IMR-90 (cell line): ENCODE results near the gene STAM. TPM values are rescaled to one million over a fixed set of nuclear protein-coding genes. Genes with fewer than 3 reads are reported as not detected.

ENCODE experiments used
- ATAC-seq: fragments of 200-7000 bp; cut with Tn5 transposase; 2 replicates; pipeline ENCODE4 v1.9.1; 2020; ENCODE audit warnings: low read depth, mild to moderate bottlenecking, moderate library complexity
- BruUV-seq: library from RNA; stranded (reverse); fragments of 400-500 nt; replicated peaks from 2 replicates; lab custom pipeline; 2021; lab: Mats Ljungman, UMichigan
- CTCF ChIA-PET: fragments of 300-600 bp; formaldehyde crosslinking; extraction: SDS; loops from one replicate; lab custom pipeline; 2021; ENCODE audit warnings: antibody characterized with exemption; lab: Yijun Ruan, JAX
- POLR2A ChIA-PET: fragments of 300-600 bp; sonication (Branson Sonifier 250); formaldehyde crosslinking; loops from one replicate; lab custom pipeline; 2022; ENCODE audit warnings: antibody characterized with exemption; ENCODE audit not compliant: unreplicated experiment; lab: Charles Lee
- DNase-seq: peaks from one replicate; pipeline ENCODE4 v3.0.0; 2013
- H2AFZ ChIP-seq: replicated peaks from 2 replicates; pipeline ENCODE3; 2013; ENCODE audit warnings: low read length, mild to moderate bottlenecking; ENCODE audit not compliant: poor library complexity
- H2AK5ac ChIP-seq: 2 replicates; pipeline ENCODE4 v1.6.1; 2013; ENCODE audit warnings: low read depth, low read length, inconsistent platforms
- H2AK9ac ChIP-seq: replicated peaks from 2 replicates; pipeline ENCODE3; 2013; ENCODE audit warnings: mild to moderate bottlenecking, low read depth, low read length, moderate library complexity; ENCODE audit not compliant: poor library complexity
- H2BK120ac ChIP-seq: 2 replicates; pipeline ENCODE4 v1.6.1; 2013; ENCODE audit warnings: low read depth, low read length, inconsistent platforms
- H2BK15ac ChIP-seq: 3 replicates; pipeline ENCODE4 v1.6.1; 2013; ENCODE audit warnings: low read depth, low read length, inconsistent platforms
- H2BK20ac ChIP-seq: 2 replicates; pipeline ENCODE4 v1.6.1; 2013; ENCODE audit warnings: low read depth, mild to moderate bottlenecking, inconsistent platforms, low read length, moderate library complexity
- H2BK5ac ChIP-seq: 2 replicates; pipeline ENCODE4 v1.6.1; 2013; ENCODE audit warnings: mild to moderate bottlenecking, low read depth, low read length, inconsistent platforms; ENCODE audit not compliant: poor library complexity, severe bottlenecking
- H3K14ac ChIP-seq: replicated peaks from 2 replicates; pipeline ENCODE4 v1.6.1; 2013; ENCODE audit warnings: low read depth, low read length, inconsistent platforms
- H3K18ac ChIP-seq: 2 replicates; pipeline ENCODE4 v1.6.1; 2013; ENCODE audit warnings: low read depth, low read length, control low read depth
- H3K23ac ChIP-seq: 2 replicates; pipeline ENCODE4 v1.6.1; 2013; ENCODE audit warnings: low read depth, low read length, inconsistent platforms
- H3K27ac ChIP-seq: 2 replicates; pipeline ENCODE4 v1.5.1; 2013; ENCODE audit warnings: mild to moderate bottlenecking, control low read depth, low read length; ENCODE audit not compliant: insufficient read depth
- H3K27me3 ChIP-seq: 2 replicates; pipeline ENCODE4 v1.6.1; 2013; ENCODE audit warnings: low read length; ENCODE audit not compliant: control insufficient read depth, insufficient read depth
- H3K36me3 ChIP-seq: 2 replicates; pipeline ENCODE4 v1.6.1; 2013; ENCODE audit warnings: low read length, mixed read lengths; ENCODE audit not compliant: control insufficient read depth, insufficient read depth
- H3K4ac ChIP-seq: 2 replicates; pipeline ENCODE4 v1.6.1; 2013; ENCODE audit warnings: low read depth, low read length, inconsistent platforms
- H3K4me1 ChIP-seq: 2 replicates; pipeline ENCODE4 v1.6.1; 2013; ENCODE audit warnings: low read length, mixed read lengths; ENCODE audit not compliant: control insufficient read depth, insufficient read depth
- H3K4me2 ChIP-seq: 2 replicates; pipeline ENCODE4 v1.6.1; 2013; ENCODE audit warnings: low read depth, mild to moderate bottlenecking, control low read depth, low read length, moderate library complexity
- H3K4me3 ChIP-seq: 2 replicates; pipeline ENCODE4 v1.5.1; 2013; ENCODE audit warnings: low read depth, mild to moderate bottlenecking, control low read depth, low read length, moderate library complexity; ENCODE audit not compliant: insufficient read depth
- H3K56ac ChIP-seq: 2 replicates; pipeline ENCODE4 v1.6.1; 2013; ENCODE audit warnings: low read length, inconsistent platforms; ENCODE audit not compliant: insufficient read depth; ENCODE audit errors: extremely low read depth
- H3K79me1 ChIP-seq, 2 experiments: 2 replicates each; pipeline ENCODE4 v1.6.1; 2013; ENCODE audit warnings: low read length in 2 of 2, inconsistent platforms in 1 of 2, low read depth in 1 of 2
- H3K9ac ChIP-seq: 2 replicates; pipeline ENCODE4 v1.6.1; 2013; ENCODE audit warnings: low read depth, low read length, control low read depth
- H3K9me1 ChIP-seq: 2 replicates; pipeline ENCODE4 v1.6.1; 2013; ENCODE audit warnings: low read length, inconsistent platforms; ENCODE audit not compliant: insufficient read depth
- H3K9me3 ChIP-seq: 2 replicates; pipeline ENCODE4 v1.6.1; 2013; ENCODE audit warnings: low read length; ENCODE audit not compliant: control insufficient read depth, insufficient read depth
- H4K20me1 ChIP-seq: 2 replicates; pipeline ENCODE4 v1.6.1; 2013; ENCODE audit warnings: low read length, inconsistent platforms; ENCODE audit not compliant: insufficient read depth
- H4K5ac ChIP-seq: 2 replicates; pipeline ENCODE4 v1.6.1; 2013; ENCODE audit warnings: mild to moderate bottlenecking, low read depth, low read length, control low read depth
- H4K8ac ChIP-seq, 2 experiments: 2 replicates each; pipeline ENCODE4 v1.6.1; 2013; ENCODE audit warnings: low read depth in 2 of 2, low read length in 2 of 2, control low read depth in 1 of 2, inconsistent platforms in 1 of 2
- H4K91ac ChIP-seq: 2 replicates; pipeline ENCODE4 v1.6.1; 2013; ENCODE audit warnings: low read depth, low read length, inconsistent platforms; ENCODE audit not compliant: insufficient read depth
- BHLHE40 ChIP-seq: fragments of 150-350 bp; IDR thresholded peaks from 2 replicates; pipeline ENCODE4 v1.6.1; 2016; ENCODE audit warnings: mild to moderate bottlenecking, low read depth, low read length
- CEBPB ChIP-seq: IDR thresholded peaks from 2 replicates; pipeline ENCODE4 v1.6.1; 2012; ENCODE audit warnings: low read depth, low read length, improper control_type of control experiment
- CHD1 ChIP-seq: IDR thresholded peaks from 2 replicates; pipeline ENCODE4 v1.6.1; 2012; ENCODE audit warnings: low read depth, low read length, improper control_type of control experiment
- CTCF ChIP-seq: conservative IDR thresholded peaks from 2 replicates; pipeline ENCODE4 v1.5.1; 2012; ENCODE audit warnings: mild to moderate bottlenecking, low read depth, low read length, improper control_type of control experiment
- ELK1 ChIP-seq: fragments of 150-350 bp; IDR thresholded peaks from 2 replicates; pipeline ENCODE4 v1.6.1; 2016; ENCODE audit warnings: low read depth, mild to moderate bottlenecking, low read length, moderate library complexity, borderline replicate concordance
- FOS ChIP-seq: fragments of 150-350 bp; IDR thresholded peaks from 2 replicates; pipeline ENCODE4 v1.6.1; 2016; ENCODE audit warnings: low read depth, low read length
- MAZ ChIP-seq: IDR thresholded peaks from 2 replicates; pipeline ENCODE4 v1.6.1; 2012; ENCODE audit warnings: low read depth, mild to moderate bottlenecking, low read length, improper control_type of control experiment, moderate library complexity, borderline replicate concordance
- MXI1 ChIP-seq: IDR thresholded peaks from 2 replicates; pipeline ENCODE4 v1.6.1; 2012; ENCODE audit warnings: low read depth, mild to moderate bottlenecking, low read length, moderate library complexity, borderline replicate concordance
- NFE2L2 ChIP-seq: fragments of 150-350 bp; IDR thresholded peaks from 2 replicates; pipeline ENCODE4 v1.6.1; 2016; ENCODE audit warnings: low read depth, mild to moderate bottlenecking, low read length
- POLR2A ChIP-seq: IDR thresholded peaks from 2 replicates; pipeline ENCODE4 v1.6.1; 2012; ENCODE audit warnings: mild to moderate bottlenecking, low read depth, low read length
- RAD21 ChIP-seq: IDR thresholded peaks from 2 replicates; pipeline ENCODE4 v1.6.1; 2012; ENCODE audit warnings: low read length, improper control_type of control experiment
- RCOR1 ChIP-seq: IDR thresholded peaks from 2 replicates; pipeline ENCODE4 v1.6.1; 2012; ENCODE audit warnings: mild to moderate bottlenecking, low read length, improper control_type of control experiment; ENCODE audit not compliant: insufficient replicate concordance
- USF2 ChIP-seq: fragments of 150-350 bp; IDR thresholded peaks from 2 replicates; pipeline ENCODE4 v1.6.1; 2017; ENCODE audit warnings: mild to moderate bottlenecking, antibody characterized with exemption, low read length, low read depth
- WGBS, 2 experiments: methylation state at CpG; one replicate each; pipeline versions ENCODE4 v1.1.5 to v1.1.7; 2013; ENCODE audit warnings: missing lambda C conversion rate in 2 of 2; ENCODE audit not compliant: insufficient read length in 1 of 2; ENCODE audit errors: extremely low coverage in 2 of 2; 5-methylcytosine and 5-hydroxymethylcytosine counted together
- dilution Hi-C: fragments of 300-500 bp; cut with HindIII; formaldehyde crosslinking; loops from one replicate; pipeline ENCODE4 v1.14.3; 2018; ENCODE audit warnings: low sequenced_read_pairs; ENCODE audit not compliant: unreplicated experiment
- in situ Hi-C: fragments of 300-500 bp; cut with MboI; formaldehyde crosslinking; loops from 3 replicates; pipeline ENCODE4 v1.14.3; 2019; ENCODE audit warnings: low sequenced_read_pairs, inconsistent platforms, mixed read lengths
- intact Hi-C: fragments of 100-400 bp; cut with micrococcal nuclease; formaldehyde crosslinking; loops from 2 replicates; pipeline ENCODE4 v1.10.0; 2022
- polyA plus RNA-seq, 3 experiments: library from polyadenylated mRNA; depleted of rRNA; stranded (reverse); fragments of >200 nt; gene quantifications; 2 replicates each; pipeline ENCODE4 v1.2.3, GENCODE V29; 2012; ENCODE audit warnings: low replicate concordance in 1 of 3
- total RNA-seq: library from RNA; depleted of rRNA; stranded (reverse); fragments of >200 nt; gene quantifications from 2 replicates; pipeline ENCODE4 v1.2.3, GENCODE V29; 2012

Gene STAM
- total and polyA plus RNA-seq, 2 of the 4 experiments (the other 2 are of a cell fraction), result 22.9 to 23.3 TPM

GRCh38 chr10:17744341-17744861, 100.5 kb downstream of the STAM start:
- in situ Hi-C loops, result loop anchor here (5.0 kb wide), 1 partner anchor 137 kb away; no protein-coding TSS in a partner anchor
- DNase-seq (no peak), ATAC-seq (no peak)
- Histone ChIP-seq H3K4me1 (no peaks in the 10 kb centered on the region), H2AK5ac (no peak overlapping the region), H2AK9ac (no peak overlapping the region), H3K9ac (no peak overlapping the region), H3K23ac (no peak overlapping the region), H3K56ac (no peak overlapping the region), H3K9me1 (no peaks in the 10 kb centered on the region), H3K9me3 (no peaks in the 10 kb centered on the region), H2BK15ac (no peak overlapping the region), H4K91ac (no peak overlapping the region), H3K79me1 (no peaks in the 10 kb centered on the region), H3K36me3 (no peaks in the 10 kb centered on the region), H3K27ac (no peak overlapping the region), H3K18ac (no peak overlapping the region), H4K20me1 (no peaks in the 10 kb centered on the region), H3K4me3 (no peak overlapping the region), H2AFZ (no peak overlapping the region), H2BK20ac (no peak overlapping the region), H3K14ac (no peak overlapping the region), H3K4me2 (no peak overlapping the region), H4K5ac (no peak overlapping the region), H3K27me3 (peaks cover 2% of the 10 kb centered on the region; the same call in 1 of the 2 replicates), H4K8ac (no peak overlapping the region), H2BK5ac (no peak overlapping the region), H2BK120ac (no peak overlapping the region), H3K4ac (no peak overlapping the region)
- no TSS peak for BruUV-seq
- ChIA-PET POLR2A (no interaction called here), CTCF (no interaction called here)
- dilution Hi-C loops, result no loop called here
- WGBS, 2 experiments, result 80% methylated on average over 1 of the region's 6 CpGs; no CpG with 5 or more reads in 1 of the 2 experiments
- no peak for TF ChIP-seq NFE2L2
- no peak for TF ChIP-seq MXI1
- TF ChIP-seq ELK1, result no peak
- no peak for TF ChIP-seq POLR2A
- TF ChIP-seq FOS, result no peak
- no peak for TF ChIP-seq CEBPB
- TF ChIP-seq USF2, result no peak
- TF ChIP-seq RCOR1, result no peak
- no peak for TF ChIP-seq BHLHE40
- no peak for TF ChIP-seq MAZ
- TF ChIP-seq RAD21, result no peak
- TF ChIP-seq CHD1, result no peak
- TF ChIP-seq CTCF, result no peak
- intact Hi-C loops, result no loop called here
